Measurements from ENCODE around the gene RPH3AL.
"Not testable (repeated sequence)": the region's sequence is repeated elsewhere in the genome, so short reads cannot be mapped to it uniquely, and the experiment has no call there.

The RPH3AL gene

DNA sequence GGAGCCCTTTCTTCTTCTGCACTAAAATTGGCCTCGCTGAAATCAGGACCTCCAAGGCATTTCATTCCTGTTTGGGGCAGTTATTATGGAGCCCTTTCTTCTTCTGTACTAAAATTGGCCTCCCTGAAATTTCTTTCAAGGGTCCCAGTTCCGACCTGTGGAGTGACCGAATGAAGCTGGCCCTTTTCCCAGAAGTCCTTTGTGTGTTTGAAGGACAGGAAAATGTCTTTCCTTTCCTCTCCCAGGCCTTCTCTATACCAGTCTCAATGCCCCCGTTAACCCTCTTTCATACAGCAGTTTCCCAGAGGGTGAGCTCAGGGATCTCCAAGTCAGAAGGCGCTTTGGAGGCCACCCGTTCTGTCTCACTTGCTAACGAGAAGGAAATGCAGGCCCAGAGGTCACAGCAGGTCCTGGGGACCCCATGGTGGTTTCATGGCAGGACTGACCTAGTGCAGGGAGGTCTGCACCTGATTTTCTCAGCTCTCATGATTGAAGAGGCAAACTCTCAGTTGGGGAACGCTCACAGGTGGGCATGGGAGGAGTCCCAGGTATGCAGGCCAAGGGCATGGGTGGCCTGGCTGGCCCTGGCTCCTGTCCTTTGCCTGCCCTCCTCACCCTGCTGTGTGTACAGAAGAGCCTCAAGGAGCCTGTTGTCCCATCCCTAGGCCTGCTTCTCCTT, 134.0 kb downstream of the RPH3AL start:
- no peak for DNase-seq

DNA sequence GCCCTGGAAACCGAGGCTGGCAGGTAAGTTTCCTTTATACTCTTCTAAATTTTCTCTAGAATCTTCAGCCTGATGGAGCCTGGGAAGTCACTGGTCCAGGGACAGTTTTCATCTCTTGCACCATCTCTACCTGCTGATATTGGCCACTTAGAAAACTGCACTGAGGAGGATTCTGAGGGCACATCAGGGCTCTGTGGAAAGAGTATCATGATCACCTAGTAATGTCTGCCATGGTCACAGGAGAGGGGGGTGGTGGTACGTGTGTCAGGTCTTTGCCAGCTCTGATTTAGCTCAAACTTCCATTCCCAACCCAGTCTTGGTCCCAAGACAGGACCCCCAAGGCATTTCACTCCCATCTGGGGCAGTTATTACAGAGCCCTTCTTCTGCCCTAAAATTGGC, 136.0 kb downstream of the RPH3AL start:
- DNase-seq: no peak

DNA sequence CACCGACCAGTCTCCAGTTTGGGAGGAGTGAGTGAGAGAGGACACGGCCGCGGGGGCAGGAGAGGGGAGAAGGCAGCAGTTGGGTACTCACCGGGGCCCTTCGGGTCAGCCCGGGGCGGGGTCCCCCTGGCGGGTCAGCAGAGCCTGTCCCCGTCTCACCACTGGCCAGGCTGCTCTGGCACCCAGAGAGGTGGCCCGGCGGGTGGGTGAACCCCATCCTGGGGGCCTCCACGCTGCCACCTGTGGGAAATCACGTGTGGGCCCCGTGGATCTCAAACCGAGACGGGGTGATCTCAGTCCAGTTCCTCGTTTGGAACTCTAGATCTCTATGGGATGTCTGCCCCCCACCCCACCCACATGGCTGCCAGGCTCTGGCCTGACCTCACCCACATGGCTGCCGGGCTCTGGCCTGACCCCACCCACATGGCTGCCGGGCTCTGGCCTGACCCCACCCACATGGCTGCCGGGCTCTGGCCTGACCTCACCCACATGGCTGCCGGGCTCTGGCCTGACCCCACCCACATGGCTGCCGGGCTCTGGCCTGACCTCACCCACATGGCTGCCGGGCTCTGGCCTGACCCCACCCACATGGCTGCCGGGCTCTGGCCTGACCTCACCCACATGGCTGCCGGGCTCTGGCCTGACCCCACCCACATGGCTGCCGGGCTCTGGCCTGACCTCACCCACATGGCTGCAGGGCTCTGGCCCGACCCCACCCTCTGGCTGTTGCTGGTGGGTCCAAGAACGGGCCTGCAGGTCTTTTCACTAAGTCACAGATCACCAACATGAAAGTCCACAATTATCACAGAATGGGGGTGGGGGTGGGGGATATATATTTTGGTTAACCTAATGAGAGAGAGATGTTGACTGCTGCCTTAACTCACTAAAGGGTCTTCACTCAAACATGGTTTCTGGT, 136.8 kb downstream of the RPH3AL start:
- not testable (repeated sequence) for DNase-seq

DNA sequence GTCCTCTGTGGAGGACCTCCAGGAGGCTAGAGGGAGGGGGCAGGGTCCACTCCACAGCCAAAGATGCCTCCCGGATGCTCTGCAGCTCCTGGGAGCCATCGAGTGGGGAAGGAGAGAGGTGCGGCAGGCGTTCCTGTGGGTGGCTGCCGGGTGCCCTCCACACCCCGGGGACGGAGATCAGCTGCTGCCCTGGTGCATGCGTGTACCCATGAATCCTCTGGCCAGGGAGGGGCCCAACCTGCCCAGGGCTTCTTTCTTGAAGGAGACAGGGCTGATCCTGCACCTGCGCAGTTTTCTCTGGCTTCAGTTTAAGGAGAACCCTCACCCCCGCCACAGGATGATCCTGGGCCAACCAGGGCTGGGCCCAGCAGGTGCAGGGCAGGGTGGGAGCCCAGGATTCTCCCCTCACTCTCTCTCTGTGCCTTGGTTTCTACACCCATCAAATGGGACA, 137.7 kb downstream of the RPH3AL start:
- DNase-seq: no peak

DNA sequence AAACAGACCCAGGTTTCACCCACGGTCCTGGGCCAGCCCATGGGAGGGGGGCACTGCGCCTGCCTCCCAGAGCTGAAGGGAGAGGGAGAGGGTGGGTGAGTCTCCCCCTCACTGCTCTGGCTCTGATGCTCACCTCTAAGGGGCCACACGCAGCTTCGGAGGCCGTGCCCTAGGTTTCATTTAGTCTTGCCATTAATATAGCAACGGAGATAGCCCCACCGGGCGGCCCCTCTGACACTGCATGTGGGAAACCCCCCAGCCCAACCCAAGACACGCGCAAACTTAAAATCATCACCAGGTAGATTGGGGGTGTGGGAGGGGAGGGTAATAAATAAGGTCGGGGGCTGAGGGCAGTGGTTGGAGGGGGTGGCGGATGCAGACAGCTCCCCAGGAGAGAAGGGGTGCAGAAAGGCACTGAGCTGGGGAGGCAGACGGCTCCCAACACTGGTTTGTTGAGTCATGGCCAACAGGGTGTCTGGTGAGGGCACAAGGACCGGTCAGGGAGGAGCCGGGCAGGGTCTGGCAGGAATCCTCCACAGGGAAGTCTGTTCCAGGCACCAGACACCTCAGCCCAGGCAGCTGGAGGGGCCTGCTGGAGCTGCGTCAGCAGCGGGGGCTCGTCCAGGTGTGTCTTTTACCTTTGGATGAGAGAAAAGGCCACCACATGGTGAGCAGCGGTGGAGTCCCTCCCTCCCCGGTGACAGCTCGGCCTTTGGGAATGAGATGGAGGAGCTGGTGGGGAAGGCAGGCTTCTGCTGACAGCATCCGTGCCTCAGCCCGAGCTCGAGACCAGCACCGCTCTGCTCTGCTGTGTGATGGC, 139.1 kb downstream of the RPH3AL start:
- DNase-seq: no peak

DNA sequence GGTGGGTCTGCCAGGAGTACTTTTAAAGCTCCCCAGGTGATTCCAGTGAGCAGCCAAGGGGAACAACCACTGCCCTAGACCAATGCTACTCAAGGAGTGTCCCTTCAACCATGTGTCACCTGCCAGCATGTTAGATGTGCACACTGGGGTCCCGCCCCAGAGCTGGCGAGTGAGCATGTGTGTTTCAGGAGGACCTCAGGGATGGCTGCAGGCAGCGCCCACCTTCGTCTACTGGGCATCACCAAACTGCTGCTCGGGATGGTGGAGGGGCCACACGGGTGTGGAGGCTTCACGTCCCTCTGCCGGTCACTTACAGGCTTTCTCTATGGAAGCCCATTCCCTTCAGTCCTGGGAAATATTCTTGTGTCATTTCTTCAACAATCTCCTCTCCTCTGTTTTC, 142.2 kb downstream of the RPH3AL start:
- DNase-seq: no peak

DNA sequence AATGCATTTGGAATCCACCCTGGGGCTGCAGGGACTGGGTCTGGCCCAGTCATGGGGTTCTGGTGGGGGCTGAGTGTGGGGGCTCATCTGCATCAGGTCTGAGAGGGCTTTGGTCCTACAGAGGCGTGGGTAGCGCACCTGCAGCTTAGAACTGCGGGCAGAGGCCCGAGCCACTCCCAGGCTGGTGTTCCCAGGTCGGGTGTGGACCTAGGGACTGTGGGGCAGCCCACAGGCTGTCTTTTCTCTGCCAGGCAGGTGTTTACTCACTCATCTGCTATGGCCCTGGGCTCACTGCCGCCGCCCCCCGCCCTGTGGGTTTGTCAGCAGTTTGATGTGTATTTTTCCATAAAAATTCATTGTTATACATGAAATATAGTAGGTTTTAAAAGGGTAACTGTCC, 144.2 kb downstream of the RPH3AL start:
- DNase-seq: no peak

DNA sequence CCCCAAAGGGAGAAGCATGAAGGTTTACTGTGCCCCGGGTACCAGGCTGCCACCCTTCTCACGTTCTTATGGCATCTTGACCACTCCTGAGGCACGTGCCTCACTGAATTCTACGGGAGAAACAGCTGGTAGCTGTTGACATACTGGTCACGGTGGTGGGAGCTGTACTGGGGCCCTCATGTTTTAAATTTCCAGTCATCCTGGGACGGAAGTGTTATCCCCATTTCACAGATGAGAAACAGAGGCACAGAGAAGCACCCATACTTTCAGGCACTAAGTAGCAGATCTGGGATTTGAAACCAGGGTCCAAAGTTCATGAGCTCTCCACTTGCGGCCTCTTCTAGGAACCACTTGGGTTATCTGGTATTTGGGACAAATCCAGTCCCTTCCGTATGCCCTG, 144.8 kb downstream of the RPH3AL start:
- DNase-seq: no peak

DNA sequence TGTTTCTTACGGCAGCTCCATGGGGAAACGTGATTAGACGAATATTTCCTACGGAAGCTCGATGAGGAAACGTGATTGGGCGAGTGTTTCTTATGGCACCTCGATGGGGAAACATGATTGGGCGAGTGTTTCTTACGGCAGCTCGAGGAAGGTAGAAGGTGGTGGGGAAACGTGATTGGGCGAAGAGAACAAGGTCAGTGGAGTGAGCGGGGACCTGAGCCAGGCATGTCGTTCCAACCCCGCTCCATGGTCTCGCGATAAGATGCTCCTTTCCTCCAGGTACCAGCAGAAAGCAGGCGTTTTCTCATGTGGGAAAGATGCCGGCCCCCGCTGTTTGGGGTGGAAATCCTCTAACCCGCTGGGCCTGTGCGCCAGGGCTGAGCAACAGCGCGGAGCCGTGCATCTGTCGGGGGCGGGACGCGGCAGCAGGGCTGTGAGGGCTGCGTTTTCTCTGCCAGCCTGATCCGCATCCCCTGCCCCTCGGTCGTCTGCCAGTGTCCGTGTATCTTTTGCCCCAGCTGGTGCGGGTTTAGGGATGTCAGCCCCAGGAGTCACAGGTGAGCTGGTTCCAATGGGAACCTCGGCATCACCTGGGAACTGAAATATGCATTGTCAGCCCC, 145.6 kb downstream of the RPH3AL start:
- no peak for DNase-seq

DNA sequence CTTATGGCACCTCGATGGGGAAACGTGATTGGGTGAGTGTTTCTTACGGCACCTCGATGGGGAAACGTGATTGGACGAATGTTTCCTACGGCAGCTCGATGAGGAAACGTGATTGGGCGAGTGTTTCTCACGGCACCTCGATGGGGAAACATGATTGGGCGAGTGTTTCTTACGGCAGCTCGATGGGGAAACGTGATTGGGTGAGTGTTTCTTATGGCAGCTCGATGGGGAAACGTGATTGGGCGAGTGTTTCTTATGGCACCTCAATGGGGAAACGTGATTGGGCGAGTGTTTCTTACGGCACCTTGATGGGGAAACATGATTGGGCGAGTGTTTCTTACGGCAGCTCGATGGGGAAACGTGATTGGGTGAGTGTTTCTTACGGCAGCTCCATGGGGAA, 146.1 kb downstream of the RPH3AL start:
- DNase-seq: not testable (repeated sequence)

DNA sequence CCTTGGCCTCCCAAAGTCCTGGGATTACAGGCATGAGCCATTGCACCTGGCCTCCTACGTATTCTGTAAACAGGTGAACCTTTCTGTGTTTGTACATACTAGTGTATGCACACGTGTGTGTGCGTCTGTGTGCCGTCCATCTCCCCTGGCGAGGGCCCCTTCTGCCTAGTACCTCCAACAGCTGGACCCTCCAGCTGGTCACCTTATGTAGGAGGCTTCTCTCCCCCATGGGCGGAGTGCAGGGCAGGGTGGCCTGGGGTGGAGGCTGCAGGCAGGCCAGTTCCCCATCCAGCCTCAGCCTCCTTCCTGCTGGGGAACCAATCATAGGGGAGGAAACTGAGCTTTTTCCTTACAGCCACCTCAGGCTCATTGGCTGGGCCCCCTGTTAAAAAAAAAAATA, 146.8 kb downstream of the RPH3AL start:
- DNase-seq: no peak

DNA sequence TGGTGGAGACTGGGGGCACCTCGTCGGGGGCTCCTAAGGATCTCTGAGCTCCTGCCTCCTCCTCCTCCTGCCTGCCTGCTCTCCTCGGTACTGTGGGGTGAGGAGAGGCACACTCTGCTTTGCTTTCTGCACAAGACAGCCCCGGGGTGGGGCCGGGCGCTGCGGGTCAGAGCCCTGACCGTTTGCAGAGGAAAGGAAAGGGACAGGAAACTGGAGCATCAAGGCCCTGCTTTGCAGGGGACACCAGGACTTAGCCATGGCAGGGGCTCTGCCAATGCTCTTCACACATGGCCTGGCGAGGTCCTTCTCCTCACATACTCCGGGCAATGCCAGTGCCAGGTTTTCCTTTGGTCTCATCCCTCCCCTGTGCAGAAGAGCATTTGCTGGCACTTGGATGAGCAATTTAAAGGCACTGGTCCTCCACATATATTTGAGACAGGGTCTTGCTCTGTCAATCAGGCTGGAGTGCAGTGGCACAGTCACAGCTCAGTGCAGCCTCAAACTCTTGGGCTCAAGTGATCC, 147.4 kb downstream of the RPH3AL start:
- peak; percentile 65 for DNase-seq

DNA sequence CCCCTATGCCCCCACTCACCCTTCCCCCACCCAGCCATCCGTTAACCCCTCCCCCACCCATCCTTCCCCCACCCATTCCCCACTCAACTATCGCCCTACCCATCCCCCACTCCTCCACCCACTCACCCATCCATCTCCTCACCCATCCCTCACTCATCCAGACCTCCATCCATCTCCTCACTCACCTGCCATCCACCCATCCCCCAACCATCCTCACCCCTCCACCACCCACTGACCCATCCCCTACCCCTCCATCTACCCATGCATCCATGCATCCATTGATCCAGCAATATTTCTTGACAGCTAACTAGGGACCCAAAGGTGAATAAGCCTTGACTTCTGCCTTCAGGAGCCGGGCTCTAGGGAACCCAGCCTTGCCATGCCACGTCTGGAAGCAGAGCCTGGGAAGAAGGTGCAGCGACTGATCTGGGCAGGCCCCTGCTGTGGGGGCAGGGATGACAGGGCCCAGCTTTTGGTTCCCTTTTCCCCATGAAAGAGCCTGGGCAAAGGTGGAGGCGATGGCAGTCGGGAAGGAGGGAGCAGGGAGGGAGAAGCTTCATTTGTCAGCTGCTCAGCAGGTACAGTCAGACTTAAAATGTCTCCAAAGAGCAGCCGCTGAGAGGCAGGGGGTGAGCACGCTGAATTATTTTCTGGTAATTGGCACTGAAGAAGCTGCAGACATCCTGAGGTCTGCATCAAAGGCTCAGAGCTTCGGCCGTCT, 148.0 kb downstream of the RPH3AL start:
- peak; percentile 62 for DNase-seq

DNA sequence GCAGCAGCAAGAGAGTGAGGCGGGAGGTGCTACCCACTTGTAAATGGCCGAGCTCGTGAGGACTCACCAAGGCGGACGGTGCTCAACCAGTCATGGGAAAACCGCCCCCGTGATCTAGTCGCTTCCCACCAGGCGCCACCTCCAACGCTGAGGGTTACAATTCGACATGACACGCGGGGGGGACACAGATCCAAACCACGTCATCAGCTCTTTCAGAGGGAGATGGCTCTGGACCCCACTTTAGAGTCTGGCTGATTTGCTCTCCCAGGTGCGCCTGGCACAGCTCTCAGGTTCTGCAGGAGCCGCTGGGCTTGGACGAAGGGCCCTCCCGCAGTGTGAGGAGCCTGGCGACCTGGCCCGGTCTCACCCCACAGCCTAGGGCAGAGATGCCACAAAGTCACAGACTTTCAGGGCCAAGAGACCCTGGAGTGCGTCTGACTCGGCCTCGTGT, 150.1 kb downstream of the RPH3AL start:
- DNase-seq: no peak

DNA sequence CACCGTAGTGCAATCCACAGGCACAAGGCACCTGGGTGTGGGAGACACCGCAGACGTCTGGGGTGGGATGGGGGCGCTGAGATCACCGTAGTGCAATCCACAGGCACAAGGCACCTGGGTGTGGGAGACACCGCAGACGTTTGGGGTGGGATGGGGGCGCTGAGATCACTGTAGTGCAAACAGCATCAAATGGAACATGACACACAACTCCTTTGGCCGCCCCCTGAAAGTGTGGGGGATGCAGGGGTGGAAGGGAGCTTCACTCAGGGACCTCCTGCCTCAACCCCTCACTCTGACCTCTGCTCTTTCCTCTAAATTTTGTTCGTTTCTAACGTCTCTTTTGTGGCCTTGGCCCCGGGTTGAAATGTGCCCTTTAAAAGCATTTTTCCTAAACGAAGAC, 150.9 kb downstream of the RPH3AL start:
- not testable (repeated sequence) for DNase-seq

DNA sequence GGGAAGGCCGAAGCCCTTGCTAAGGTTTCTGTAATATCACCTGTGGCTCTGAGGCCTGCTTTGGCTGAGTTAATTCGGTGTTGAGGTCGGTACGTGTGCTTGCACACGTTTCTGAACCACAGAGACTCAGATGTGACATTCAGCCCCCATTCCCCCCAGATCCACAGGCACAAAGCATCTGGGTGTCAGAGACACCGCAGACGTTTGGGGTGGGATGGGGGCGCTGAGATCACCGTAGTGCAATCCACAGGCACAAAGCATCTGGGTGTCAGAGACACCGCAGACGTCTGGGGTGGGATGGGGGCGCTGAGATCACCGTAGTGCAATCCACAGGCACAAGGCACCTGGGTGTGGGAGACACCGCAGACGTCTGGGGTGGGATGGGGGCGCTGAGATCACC, 151.3 kb downstream of the RPH3AL start:
- DNase-seq: not testable (repeated sequence)

DNA sequence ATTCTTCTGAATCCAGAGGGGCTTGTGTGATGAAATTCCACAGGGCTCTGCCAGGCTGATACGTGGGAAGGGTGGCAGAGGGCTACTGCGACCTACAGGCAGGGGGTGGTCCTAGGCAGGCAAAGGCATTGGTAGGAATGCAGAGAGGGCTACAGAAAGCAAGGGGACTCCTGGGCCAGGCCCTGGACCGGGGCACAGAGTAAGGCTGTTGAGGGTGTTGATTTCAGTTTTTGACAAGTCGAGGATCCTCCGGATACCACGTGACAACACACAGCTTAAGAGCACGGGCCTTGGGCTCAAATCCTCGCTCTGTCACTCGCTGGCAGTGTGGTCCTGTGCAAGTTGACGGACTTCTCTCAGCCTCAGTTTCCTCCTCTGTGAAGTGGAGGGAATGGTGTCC, 152.0 kb downstream of the RPH3AL start:
- DNase-seq: no peak

DNA sequence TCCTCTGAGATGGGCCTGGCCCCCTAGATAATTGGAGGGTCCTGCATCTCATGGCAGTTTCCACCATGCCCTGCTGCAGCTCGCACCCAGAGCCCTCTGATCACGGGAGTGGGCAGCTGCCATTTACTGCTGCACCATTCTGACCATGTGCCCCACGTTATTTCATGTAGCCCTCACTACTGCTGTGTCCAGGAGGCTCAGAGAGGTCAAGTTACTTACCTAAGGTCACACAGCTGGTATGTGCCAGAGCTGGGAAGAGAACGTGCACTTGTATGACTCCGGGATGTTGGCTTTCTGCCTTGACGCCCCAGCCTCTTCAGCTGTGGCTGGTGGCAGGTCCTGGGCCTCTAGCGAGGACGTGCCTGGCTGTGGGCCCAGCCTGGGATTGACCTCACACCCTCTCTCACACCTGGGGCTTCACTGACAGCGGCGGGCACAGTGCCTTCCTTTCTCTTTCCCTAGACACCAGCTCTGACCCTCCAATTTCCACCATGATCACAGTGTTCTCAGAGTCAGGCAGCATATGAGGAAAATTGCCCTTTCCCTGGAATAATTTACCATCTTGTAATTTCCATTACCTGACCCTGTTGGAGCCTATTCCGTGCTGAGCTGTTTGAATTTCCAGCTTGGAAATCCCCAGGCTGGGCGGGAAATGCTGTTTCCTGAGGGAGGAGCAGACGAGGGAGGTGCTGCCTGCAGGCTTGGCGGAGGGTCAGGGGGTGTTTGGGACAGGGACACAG, 152.6 kb downstream of the RPH3AL start:
- no peak for DNase-seq

DNA sequence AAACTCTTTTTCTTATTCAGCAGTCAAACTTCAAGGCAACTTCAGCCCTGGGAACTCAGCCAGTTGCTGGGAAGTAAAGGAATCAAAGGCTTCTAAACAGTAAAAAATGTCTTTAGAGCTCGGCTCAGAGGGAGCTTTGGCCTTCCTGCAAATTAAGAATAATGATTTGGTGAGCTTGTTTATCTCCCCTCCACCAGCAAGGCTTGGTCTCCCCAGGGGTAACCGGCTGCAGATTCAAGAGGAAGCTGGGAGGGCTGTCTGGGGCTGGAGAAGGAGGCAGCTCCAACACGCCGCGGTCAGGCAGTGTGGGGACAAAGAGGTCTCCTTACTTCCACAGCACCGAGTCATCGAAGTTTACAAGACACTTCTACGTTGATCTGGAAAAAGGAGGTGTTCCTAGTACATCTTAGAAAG, 153.4 kb downstream of the RPH3AL start:
- DNase-seq: no peak

DNA sequence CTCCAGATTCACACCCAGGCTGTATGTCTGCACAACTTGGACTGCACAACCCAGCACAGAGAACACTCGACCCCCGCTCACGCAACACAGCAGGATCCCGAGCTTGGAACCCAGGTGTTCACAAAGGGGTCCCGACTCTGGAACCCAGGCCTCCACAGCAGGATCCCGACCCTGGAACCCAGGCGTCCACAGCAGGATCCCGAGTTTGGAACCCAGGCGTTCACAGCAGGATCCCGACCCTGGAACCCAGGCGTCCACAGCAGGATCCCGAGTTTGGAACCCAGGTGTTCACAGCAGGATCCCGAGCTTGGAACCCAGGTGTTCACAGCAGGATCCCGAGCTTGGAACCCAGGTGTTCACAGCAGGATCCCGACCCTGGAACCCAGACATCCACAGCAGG, 154.4 kb downstream of the RPH3AL start:
- not testable (repeated sequence) for DNase-seq

DNA sequence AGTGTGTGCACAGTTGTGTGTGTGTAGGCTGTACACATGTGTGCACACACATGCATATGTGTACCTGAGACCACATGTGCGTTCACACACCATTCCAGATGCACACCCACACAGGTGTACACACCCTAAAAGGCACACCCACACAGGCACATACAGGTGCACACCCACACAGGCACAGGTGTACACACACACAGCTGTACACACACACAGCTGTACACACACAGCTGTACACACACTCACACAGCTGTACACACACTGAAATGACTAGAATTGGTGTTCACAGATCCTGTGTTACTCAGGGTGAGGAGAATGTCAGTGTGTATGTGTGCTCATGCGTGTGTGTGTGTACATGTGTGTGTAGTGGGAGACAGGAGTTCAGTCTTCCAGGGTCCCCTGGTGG, 155.3 kb downstream of the RPH3AL start:
- DNase-seq: no peak

Data from retina (tissue), 1 donor.